ENCODE results near the gene RPL27A. TPM values are rescaled to one million over a fixed set of nuclear protein-coding genes. Genes with fewer than 3 reads are reported as not detected.

The RPL27A gene
- total RNA-seq, 6 experiments from 2014 or later, result 973 to 1,209 (median 1,069) TPM

DNA sequence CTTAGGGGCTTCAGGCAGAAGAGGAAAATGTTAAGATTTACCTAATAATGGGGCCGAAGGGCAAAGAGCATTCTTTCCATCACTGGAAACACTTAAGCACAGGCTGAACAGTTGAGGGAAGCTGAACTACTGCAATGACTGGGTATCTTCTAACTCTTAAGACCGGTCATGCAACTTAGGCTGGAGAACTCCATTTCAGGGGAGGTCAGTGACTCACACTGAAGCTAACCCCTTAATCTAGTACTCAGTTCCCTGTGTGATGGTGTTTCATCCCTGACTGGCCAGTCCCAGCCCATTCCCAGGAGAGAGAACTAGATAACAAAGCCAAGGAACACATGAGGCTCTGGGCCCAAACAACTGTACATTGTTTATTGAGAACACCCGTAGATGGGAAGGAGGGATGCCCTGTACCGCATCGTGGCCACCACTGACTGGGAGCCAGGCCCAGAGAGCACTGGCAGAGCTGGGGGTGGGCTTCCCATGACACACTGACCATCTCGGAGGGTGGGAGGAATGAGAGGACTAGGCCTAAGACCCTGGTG lies 10.5 kb downstream of the RPL27A start:
- Mint-ChIP-seq H3K4me3 (no peak overlapping the region), H3K27me3 (ENCODE audit: insufficient read depth) (peaks cover 24% of the 10 kb centered on the region), H3K36me3 (ENCODE audit: low read depth) (peaks cover 82% of the 10 kb centered on the region), H3K4me1 (ENCODE audit: low read depth) (peaks cover 30% of the 10 kb centered on the region), H3K27ac (peak overlapping the region; percentile 11), H3K9me3 (no peaks in the 10 kb centered on the region; the same call in 1 of the 2 replicates)
- TF ChIP-seq, protein P1, sequence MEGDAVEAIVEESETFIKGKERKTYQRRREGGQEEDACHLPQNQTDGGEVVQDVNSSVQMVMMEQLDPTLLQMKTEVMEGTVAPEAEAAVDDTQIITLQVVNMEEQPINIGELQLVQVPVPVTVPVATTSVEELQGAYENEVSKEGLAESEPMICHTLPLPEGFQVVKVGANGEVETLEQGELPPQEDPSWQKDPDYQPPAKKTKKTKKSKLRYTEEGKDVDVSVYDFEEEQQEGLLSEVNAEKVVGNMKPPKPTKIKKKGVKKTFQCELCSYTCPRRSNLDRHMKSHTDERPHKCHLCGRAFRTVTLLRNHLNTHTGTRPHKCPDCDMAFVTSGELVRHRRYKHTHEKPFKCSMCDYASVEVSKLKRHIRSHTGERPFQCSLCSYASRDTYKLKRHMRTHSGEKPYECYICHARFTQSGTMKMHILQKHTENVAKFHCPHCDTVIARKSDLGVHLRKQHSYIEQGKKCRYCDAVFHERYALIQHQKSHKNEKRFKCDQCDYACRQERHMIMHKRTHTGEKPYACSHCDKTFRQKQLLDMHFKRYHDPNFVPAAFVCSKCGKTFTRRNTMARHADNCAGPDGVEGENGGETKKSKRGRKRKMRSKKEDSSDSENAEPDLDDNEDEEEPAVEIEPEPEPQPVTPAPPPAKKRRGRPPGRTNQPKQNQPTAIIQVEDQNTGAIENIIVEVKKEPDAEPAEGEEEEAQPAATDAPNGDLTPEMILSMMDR (IDR thresholded peaks at IDR 0.05), result no peak
- no peak for DNase-seq

DNA sequence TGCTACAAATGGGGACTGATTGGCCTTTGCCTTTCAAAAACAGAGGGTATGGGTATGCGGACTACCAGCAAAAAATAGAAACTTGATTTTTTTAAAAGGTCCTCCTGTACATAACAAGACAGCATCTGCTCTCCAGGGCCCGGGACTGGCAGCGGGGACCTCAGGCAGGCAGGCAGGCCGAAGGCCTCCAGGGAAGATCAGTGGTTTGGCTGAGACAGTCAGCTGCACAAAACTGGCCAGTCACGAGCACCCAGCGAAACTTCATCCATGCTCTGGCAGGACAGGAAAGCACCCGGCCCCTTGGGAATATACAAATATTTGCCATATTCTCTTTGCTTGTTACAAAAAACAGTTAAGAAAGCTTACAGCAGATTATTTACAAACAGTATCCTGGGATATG lies 11.0 kb downstream of the RPL27A start:
- Mint-ChIP-seq H3K9me3 (no peaks in the 10 kb centered on the region; the same call in 1 of the 2 replicates), H3K4me1 (ENCODE audit: low read depth) (peaks cover 27% of the 10 kb centered on the region), H3K27me3 (ENCODE audit: insufficient read depth) (peaks cover 21% of the 10 kb centered on the region), H3K4me3 (no peak overlapping the region; the same call in 1 of the 2 replicates), H3K27ac (peak overlapping the region; percentile 11), H3K36me3 (ENCODE audit: low read depth) (peaks cover 86% of the 10 kb centered on the region)
- TF ChIP-seq, protein P1 (IDR thresholded peaks at IDR 0.05), result no peak
- DNase-seq, result no peak

DNA sequence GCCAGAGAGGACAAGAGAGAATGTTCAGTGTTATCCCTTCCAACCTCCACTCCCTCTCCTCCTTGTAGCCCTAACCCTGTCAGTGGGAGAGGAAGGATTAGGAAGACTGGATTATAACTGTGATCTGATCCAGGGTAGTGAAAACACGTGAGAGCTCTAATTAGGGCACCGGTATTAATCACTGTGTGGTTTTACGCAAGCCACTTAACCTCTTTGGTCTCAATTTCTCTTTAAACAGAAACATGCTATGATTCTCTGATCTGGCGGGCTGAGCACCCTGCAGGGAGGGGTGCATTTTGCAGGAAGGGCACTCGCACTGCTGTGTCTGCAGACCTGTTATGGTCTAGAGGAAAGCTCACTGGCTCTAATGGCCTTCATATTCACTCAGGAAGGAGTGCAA lies 11.5 kb downstream of the RPL27A start:
- DNase-seq, result no peak
- peak overlapping the region; percentile 8 for H3K27ac Mint-ChIP-seq
- H3K4me3 Mint-ChIP-seq, result no peak overlapping the region
- TF ChIP-seq, protein P1 (IDR thresholded peaks at IDR 0.05), result no peak
- H3K27me3 Mint-ChIP-seq (ENCODE audit: insufficient read depth), result peaks cover 16% of the 10 kb centered on the region
- peaks cover 85% of the 10 kb centered on the region for H3K36me3 Mint-ChIP-seq (ENCODE audit: low read depth)
- H3K9me3 Mint-ChIP-seq, result no peaks in the 10 kb centered on the region
- H3K4me1 Mint-ChIP-seq (ENCODE audit: low read depth), result peaks cover 27% of the 10 kb centered on the region

DNA sequence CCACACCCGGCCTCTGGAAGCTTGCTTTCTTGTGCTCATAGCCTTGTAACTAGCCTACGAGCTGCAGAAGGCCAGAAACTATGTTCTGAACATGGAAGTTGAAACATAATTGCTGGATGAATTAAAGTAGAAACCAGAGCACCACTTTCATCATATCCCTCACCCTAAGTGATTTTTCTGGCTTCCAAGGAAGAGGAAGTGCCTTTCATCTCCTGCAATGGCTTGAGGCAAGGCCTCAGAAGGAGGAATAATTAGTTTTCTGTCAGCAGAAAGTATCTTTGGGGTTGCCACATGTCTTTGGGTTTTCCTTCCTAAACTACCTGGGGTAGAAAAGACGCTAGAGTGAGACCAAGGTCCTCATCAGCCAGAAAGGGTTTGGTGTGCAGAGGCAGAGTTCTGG lies 14.5 kb downstream of the RPL27A start:
- H3K36me3 Mint-ChIP-seq (ENCODE audit: low read depth), result peaks cover 65% of the 10 kb centered on the region
- peaks cover 9% of the 10 kb centered on the region for H3K27me3 Mint-ChIP-seq (ENCODE audit: insufficient read depth)
- TF ChIP-seq, protein P1 (IDR thresholded peaks at IDR 0.05), result no peak
- no peak overlapping the region for H3K4me3 Mint-ChIP-seq
- peak overlapping the region; percentile 32; the same call in 1 of the 2 replicates for H3K27ac Mint-ChIP-seq
- DNase-seq, result no peak
- peaks cover 28% of the 10 kb centered on the region for H3K4me1 Mint-ChIP-seq (ENCODE audit: low read depth)
- H3K9me3 Mint-ChIP-seq, result no peaks in the 10 kb centered on the region

DNA sequence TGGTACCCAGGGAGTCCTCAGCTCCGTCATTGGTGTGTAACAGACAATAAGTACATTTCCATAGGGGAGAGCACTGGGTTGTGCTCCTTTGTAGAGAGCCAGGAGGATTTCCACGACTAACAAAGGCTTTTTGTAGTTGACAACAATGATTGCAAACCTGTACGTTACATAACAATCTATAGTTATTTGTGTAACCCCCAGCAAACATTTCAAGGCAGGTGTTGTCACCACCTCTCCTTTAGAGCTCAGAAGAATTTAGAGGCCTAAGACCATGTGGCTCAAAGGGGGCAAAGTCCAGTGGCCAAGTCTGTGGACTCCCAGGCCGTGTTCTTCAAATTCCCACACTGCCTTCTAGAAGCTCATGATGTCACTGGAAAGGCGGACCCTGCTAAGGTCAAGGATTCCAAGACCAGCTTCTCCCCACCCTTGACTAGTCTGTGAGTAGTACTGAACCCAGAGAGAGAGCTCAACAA lies 15.8 kb downstream of the RPL27A start:
- peaks cover 55% of the 10 kb centered on the region for H3K36me3 Mint-ChIP-seq (ENCODE audit: low read depth)
- no peak for DNase-seq
- no peak overlapping the region for H3K4me3 Mint-ChIP-seq
- no peaks in the 10 kb centered on the region for H3K9me3 Mint-ChIP-seq
- H3K4me1 Mint-ChIP-seq (ENCODE audit: low read depth), result peaks cover 22% of the 10 kb centered on the region
- H3K27ac Mint-ChIP-seq, result peak overlapping the region; percentile 67
- peaks cover 12% of the 10 kb centered on the region for H3K27me3 Mint-ChIP-seq (ENCODE audit: insufficient read depth)
- TF ChIP-seq, protein P1 (IDR thresholded peaks at IDR 0.05), result no peak
